ENCODE data around the gene HOXB13. TPM values are rescaled to one million over a fixed set of nuclear protein-coding genes. Genes with fewer than 3 reads are reported as not detected.

HOXB13 gene
- total RNA-seq, 2 experiments from 2014 or later = not detected

DNA sequence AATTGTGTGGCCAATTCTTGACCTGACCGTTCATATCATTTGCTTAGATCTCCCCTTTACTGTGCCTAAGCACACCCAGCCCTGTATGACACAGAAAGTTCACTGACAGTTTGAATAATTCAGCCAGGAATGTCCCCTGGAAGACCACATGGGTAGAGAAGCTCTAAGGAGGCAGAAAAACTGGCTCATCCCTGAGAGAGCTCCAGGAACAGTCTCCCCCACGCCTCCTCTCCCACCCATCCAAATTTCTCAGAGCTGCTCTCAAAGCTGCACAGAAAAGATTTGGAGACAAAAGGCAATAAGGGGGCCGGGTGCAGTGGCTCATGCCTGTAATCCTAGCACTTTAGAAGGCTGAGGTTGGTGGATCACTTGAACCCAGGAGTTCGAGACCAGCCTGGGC, 17.4 kb downstream of the HOXB13 start:
- TF ChIP-seq, protein P1, sequence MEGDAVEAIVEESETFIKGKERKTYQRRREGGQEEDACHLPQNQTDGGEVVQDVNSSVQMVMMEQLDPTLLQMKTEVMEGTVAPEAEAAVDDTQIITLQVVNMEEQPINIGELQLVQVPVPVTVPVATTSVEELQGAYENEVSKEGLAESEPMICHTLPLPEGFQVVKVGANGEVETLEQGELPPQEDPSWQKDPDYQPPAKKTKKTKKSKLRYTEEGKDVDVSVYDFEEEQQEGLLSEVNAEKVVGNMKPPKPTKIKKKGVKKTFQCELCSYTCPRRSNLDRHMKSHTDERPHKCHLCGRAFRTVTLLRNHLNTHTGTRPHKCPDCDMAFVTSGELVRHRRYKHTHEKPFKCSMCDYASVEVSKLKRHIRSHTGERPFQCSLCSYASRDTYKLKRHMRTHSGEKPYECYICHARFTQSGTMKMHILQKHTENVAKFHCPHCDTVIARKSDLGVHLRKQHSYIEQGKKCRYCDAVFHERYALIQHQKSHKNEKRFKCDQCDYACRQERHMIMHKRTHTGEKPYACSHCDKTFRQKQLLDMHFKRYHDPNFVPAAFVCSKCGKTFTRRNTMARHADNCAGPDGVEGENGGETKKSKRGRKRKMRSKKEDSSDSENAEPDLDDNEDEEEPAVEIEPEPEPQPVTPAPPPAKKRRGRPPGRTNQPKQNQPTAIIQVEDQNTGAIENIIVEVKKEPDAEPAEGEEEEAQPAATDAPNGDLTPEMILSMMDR (conservative IDR thresholded peaks at IDR 0.05; ENCODE audit: low read length) = no peak
- no peak for TF ChIP-seq EZH2phosphoT487 (IDR thresholded peaks at IDR 0.05; ENCODE audit: borderline replicate concordance, low read depth, low read length)
- no peak for DNase-seq (ENCODE audit: low spot score)
- Histone ChIP-seq H3K79me2 (ENCODE audit: insufficient read depth, low read depth, low read length) (no peaks in the 10 kb centered on the region), H3K4me3 (ENCODE audit: low read depth, low read length, poor library complexity, severe bottlenecking) (no peak overlapping the region), H3K27ac (ENCODE audit: low read depth, low read length, poor library complexity, severe bottlenecking) (no peak overlapping the region), H3K9me3 (ENCODE audit: low read length) (no peaks in the 10 kb centered on the region), H3K9me2 (ENCODE audit: insufficient read depth, low read length) (no peaks in the 10 kb centered on the region), H3K4me2 (ENCODE audit: low read length) (no peak overlapping the region), H2AFZ (ENCODE audit: low read length) (no peak overlapping the region), H3K36me3 (ENCODE audit: insufficient read depth, low read length) (no peaks in the 10 kb centered on the region), H4K20me1 (ENCODE audit: insufficient read depth, low read length) (no peaks in the 10 kb centered on the region), H3K4me1 (ENCODE audit: insufficient read depth, low read length, poor library complexity, severe bottlenecking) (no peaks in the 10 kb centered on the region)
- no TSS peak for BruUV-seq (replicated peaks)
- POLR2A ChIA-PET = no interaction called here
- CTCF ChIA-PET (ENCODE audit: unreplicated experiment) = no interaction called here
- intact Hi-C loops (cut with micrococcal nuclease; ENCODE audit: unreplicated experiment) = no loop called here

DNA sequence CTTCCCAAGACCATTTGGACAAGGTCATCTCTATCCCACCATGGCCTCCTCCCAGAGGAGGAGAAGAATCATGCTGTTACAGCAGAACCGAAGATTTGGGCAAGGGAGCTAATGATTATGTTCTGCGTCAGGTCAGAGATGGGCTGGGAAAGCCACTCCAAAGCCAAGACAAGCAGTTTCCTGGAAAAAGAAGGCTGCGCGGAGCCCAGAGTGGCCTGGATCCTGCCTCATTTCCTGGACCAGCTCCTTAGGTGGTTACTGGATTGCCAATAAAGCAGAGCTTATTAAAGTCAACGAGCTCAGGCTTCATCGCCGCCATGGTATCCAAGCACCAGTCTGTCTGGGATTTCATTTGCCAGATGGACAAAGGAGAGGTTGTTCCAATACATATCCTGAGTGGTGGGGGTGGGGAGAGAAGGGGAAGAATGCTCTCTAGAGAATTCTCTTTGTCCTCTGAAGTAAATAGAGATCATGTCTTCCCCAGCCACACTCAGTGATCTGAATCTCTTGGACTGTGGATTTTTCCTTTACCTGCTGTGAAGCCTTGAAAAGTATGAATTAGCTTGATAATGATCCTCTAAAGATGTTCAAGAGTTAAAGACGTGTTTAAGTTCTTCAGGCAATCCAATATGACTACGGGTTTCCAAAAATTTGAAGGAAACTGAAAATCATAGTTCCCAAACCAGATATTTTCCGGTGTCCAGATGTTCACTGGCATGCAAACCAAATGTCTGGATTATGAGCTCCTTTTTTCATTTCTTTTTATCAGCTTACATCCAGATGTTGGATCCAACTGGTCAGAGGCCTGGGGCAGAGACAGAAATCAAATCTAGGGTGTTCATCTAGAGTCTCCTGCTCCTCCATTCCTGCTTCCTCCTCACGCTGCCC, 23.9 kb downstream of the HOXB13 start:
- TF ChIP-seq EZH2phosphoT487 (IDR thresholded peaks at IDR 0.05; ENCODE audit: borderline replicate concordance, low read depth, low read length) = no peak
- TF ChIP-seq, protein P1 (conservative IDR thresholded peaks at IDR 0.05; ENCODE audit: low read length) = no peak
- BruUV-seq (replicated peaks) = no TSS peak
- no peaks in the 10 kb centered on the region for H3K9me2 ChIP-seq (ENCODE audit: insufficient read depth, low read length)
- POLR2A ChIA-PET = interaction anchor here (1.0 kb wide), 1 partner anchor 465 kb away, joined by 6 read pairs; no protein-coding TSS in a partner anchor
- DNase-seq (ENCODE audit: low spot score) = no peak
- H3K36me3 ChIP-seq (ENCODE audit: insufficient read depth, low read length) = no peaks in the 10 kb centered on the region
- H2AFZ ChIP-seq (ENCODE audit: low read length) = no peak overlapping the region
- H3K9me3 ChIP-seq (ENCODE audit: low read length) = no peaks in the 10 kb centered on the region
- H3K79me2 ChIP-seq (ENCODE audit: insufficient read depth, low read depth, low read length) = no peaks in the 10 kb centered on the region
- intact Hi-C loops (cut with micrococcal nuclease; ENCODE audit: unreplicated experiment) = no loop called here
- no peaks in the 10 kb centered on the region for H3K4me1 ChIP-seq (ENCODE audit: insufficient read depth, low read length, poor library complexity, severe bottlenecking)
- no peak overlapping the region for H3K4me3 ChIP-seq (ENCODE audit: low read depth, low read length, poor library complexity, severe bottlenecking)
- no peak overlapping the region for H3K4me2 ChIP-seq (ENCODE audit: low read length)
- CTCF ChIA-PET (ENCODE audit: unreplicated experiment) = interaction anchor here (1.0 kb wide), 1 partner anchor 80 kb away, joined by 3 read pairs; no protein-coding TSS in a partner anchor
- H4K20me1 ChIP-seq (ENCODE audit: insufficient read depth, low read length) = no peaks in the 10 kb centered on the region
- no peak overlapping the region for H3K27ac ChIP-seq (ENCODE audit: low read depth, low read length, poor library complexity, severe bottlenecking)
